HCT116 (cell line): ENCODE data around the gene GLDC.

ENCODE experiments used
- ELF1 ChIP-seq: IDR thresholded peaks from 2 replicates; pipeline ENCODE4 v1.6.1; 2012; ENCODE audit warnings: low read depth, borderline replicate concordance
- EZH2phosphoT487 ChIP-seq: fragments of 200-600 bp; IDR thresholded peaks from 2 replicates; pipeline ENCODE4 v1.6.1; 2018; ENCODE audit warnings: antibody characterized with exemption, borderline replicate concordance
- POLR2A ChIP-seq: IDR thresholded peaks from 2 replicates; pipeline ENCODE4 v1.7.0; 2011; ENCODE audit warnings: borderline replicate concordance; ENCODE audit not compliant: insufficient read depth, insufficient read length; ENCODE audit errors: extremely low read depth
- POLR2AphosphoS5 ChIP-seq: IDR thresholded peaks from 2 replicates; pipeline ENCODE4 v1.6.1; 2011; ENCODE audit warnings: mild to moderate bottlenecking, low read depth, low read length, moderate library complexity
- SRF ChIP-seq: IDR thresholded peaks from 2 replicates; pipeline ENCODE4 v1.6.1; 2012; ENCODE audit warnings: low read depth
- ZFX ChIP-seq: fragments of 450-650 bp; IDR thresholded peaks from 2 replicates; pipeline ENCODE4 v1.6.1; 2017
- TF ChIP-seq, protein P1 (sequence below), 3 experiments: fragments of 200-600 bp in 1 of 3; sonication (generic) in 1 of 3; IDR thresholded peaks in 2 of 3; conservative IDR thresholded peaks in 1 of 3; 2 replicates each; pipeline ENCODE4 v1.5.1; 2012 to 2017; ENCODE audit warnings: low read depth in 2 of 3, low read length in 2 of 3, antibody characterized with exemption in 1 of 3, borderline replicate concordance in 1 of 3, control low read depth in 1 of 3, mild to moderate bottlenecking in 1 of 3, mixed read lengths in 1 of 3, mixed run types in 1 of 3, moderate library complexity in 1 of 3; ENCODE audit not compliant: insufficient read depth in 1 of 3

DNA sequence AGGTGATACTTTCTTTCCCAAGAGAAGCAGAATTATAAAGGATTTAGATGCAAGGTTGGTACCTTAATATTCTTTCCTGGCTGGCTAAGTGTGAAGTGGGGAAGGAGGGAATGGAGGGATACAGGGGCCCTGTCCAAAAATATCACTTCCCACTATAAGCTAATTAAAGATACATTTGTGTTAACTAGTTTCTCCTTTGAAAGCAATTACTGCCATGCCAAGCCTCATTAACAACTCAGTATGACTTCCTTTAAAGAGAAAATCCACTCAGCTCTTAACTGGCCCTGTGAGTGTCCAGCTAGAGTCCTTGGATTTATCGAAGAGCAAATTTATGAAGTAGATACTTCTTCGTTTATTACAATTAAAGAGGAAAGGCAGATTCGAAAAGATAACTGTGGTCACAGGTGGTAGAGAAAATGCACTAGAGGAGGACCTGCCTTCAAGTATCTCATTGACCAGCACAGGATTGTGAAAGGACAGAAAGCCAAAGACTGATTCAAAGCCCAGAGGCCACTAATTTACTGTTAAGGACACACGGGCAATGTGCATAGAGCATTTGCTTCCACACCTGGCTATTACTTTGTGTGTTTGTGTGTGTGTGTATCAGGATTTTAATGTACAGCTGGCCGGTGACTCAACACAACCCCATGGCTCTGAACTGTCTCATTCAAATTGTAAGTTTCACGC, 11.2 kb upstream of the GLDC start:
- TF ChIP-seq POLR2AphosphoS5, result no peak
- TF ChIP-seq ZFX, result no peak
- no peak for TF ChIP-seq POLR2A
- no peak for TF ChIP-seq ELF1
- TF ChIP-seq, protein P1, sequence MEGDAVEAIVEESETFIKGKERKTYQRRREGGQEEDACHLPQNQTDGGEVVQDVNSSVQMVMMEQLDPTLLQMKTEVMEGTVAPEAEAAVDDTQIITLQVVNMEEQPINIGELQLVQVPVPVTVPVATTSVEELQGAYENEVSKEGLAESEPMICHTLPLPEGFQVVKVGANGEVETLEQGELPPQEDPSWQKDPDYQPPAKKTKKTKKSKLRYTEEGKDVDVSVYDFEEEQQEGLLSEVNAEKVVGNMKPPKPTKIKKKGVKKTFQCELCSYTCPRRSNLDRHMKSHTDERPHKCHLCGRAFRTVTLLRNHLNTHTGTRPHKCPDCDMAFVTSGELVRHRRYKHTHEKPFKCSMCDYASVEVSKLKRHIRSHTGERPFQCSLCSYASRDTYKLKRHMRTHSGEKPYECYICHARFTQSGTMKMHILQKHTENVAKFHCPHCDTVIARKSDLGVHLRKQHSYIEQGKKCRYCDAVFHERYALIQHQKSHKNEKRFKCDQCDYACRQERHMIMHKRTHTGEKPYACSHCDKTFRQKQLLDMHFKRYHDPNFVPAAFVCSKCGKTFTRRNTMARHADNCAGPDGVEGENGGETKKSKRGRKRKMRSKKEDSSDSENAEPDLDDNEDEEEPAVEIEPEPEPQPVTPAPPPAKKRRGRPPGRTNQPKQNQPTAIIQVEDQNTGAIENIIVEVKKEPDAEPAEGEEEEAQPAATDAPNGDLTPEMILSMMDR (IDR thresholded peaks at IDR 0.05 in 2 of 3, conservative IDR thresholded peaks at IDR 0.05 in 1 of 3; ENCODE audit: borderline replicate concordance in 1 of 3, insufficient read depth in 1 of 3, low read depth in 2 of 3, low read length in 2 of 3), result no peak
- no peak for TF ChIP-seq EZH2phosphoT487
- TF ChIP-seq SRF, result no peak
